EH (cell line): ENCODE data around the gene PRSS27.
"Not testable (repeated sequence)": the region's sequence is repeated elsewhere in the genome, so short reads cannot be mapped to it uniquely, and the experiment has no call there.

ENCODE experiments used
- DNase-seq: peaks from one replicate; pipeline ENCODE4 v3.0.0-alpha.2; 2015; ENCODE audit warnings: low read depth

Gene PRSS27

GRCh38 chr16:2671741-2672140 lies 48.3 kb downstream of the PRSS27 start:
- DNase-seq = no peak

GRCh38 chr16:2671193-2671592 lies 48.8 kb downstream of the PRSS27 start:
- DNase-seq = not testable (repeated sequence)

GRCh38 chr16:2670017-2670416 lies 50.0 kb downstream of the PRSS27 start:
- DNase-seq = peak; percentile 60

GRCh38 chr16:2669587-2669986 lies 50.4 kb downstream of the PRSS27 start:
- DNase-seq = not testable (repeated sequence)

- not testable (repeated sequence) for DNase-seq
These were observed 53.4 kb downstream of the PRSS27 start for GRCh38 chr16:2666671-2667070.

- DNase-seq = no peak
These were observed 55.4 kb downstream of the PRSS27 start for GRCh38 chr16:2664574-2664982.

- peak; percentile 60 for DNase-seq
These were observed 56.2 kb downstream of the PRSS27 start for GRCh38 chr16:2663553-2664546.
